T-cell (primary cell): ENCODE measurements around the gene PARP3. TPM values are rescaled to one million over a fixed set of nuclear protein-coding genes. Genes with fewer than 3 reads are reported as not detected.

Experiments
- ATAC-seq, 4 experiments: fragments of 200-7000 bp in 3 of 4; fragments of 150-1000 bp in 1 of 4; cut with Tn5 transposase; replicated peaks in 1 of 4; 1 replicate in 3 of 4; 2 replicates in 1 of 4; pipeline ENCODE4 v1.10.0; 2021; ENCODE audit warnings: moderate library complexity in 3 of 4, mild to moderate bottlenecking in 2 of 4, moderate number of reproducible peaks in 1 of 4
- CTCF ChIA-PET, 2 donors: fragments of 300-600 bp; sonication (Branson Sonifier 250); formaldehyde crosslinking; loops; one replicate each; lab custom pipeline; 2022; ENCODE audit warnings: antibody characterized with exemption in 2 of 2; lab: Charles Lee
- POLR2A ChIA-PET, 2 donors: fragments of 300-600 bp; sonication (Branson Sonifier 250); formaldehyde crosslinking; loops; one replicate each; lab custom pipeline; 2022; ENCODE audit warnings: antibody characterized with exemption in 2 of 2; lab: Charles Lee
- DNase-seq, 35 experiments: peaks; one replicate each; pipeline versions ENCODE4 v3.0.0 to v3.0.0-alpha.2; 2013 to 2023
- H3K27ac ChIP-seq: one replicate; pipeline ENCODE4 v1.5.1; 2013; ENCODE audit warnings: low read length
- H3K27me3 ChIP-seq, 2 experiments: replicated peaks in 1 of 2; 1 replicate in 1 of 2; 2 replicates in 1 of 2; pipeline versions ENCODE4 v1.6.1 to v1.7.0; 2013; ENCODE audit warnings: low read length in 1 of 2, mixed read lengths in 1 of 2; ENCODE audit not compliant: control insufficient read depth in 2 of 2, insufficient read depth in 2 of 2; ENCODE audit errors: extremely low read depth in 1 of 2
- H3K36me3 ChIP-seq, 2 donors: 1 replicate in 1 of 2; 2 replicates in 1 of 2; pipeline versions ENCODE4 v1.6.1 to v1.7.0; 2013; ENCODE audit warnings: low read length in 1 of 2; ENCODE audit not compliant: control insufficient read depth in 2 of 2, insufficient read depth in 1 of 2; ENCODE audit errors: extremely low read depth in 1 of 2
- H3K4me1 ChIP-seq, 2 experiments: 1 replicate in 1 of 2; 2 replicates in 1 of 2; pipeline versions ENCODE4 v1.6.1 to v1.7.0; 2013; ENCODE audit warnings: low read length in 2 of 2, mixed read lengths in 1 of 2; ENCODE audit not compliant: insufficient read depth in 2 of 2, control insufficient read depth in 1 of 2; ENCODE audit errors: extremely low read depth in 1 of 2
- H3K4me3 ChIP-seq, 2 donors: 1 replicate in 1 of 2; 2 replicates in 1 of 2; pipeline versions ENCODE4 v1.5.1 to v1.7.0; 2013; ENCODE audit warnings: mild to moderate bottlenecking in 2 of 2, low read length in 1 of 2, moderate library complexity in 1 of 2; ENCODE audit not compliant: control insufficient read depth in 1 of 2; ENCODE audit errors: extremely low read depth in 1 of 2
- H3K9me3 ChIP-seq: 2 replicates; pipeline ENCODE4 v1.7.0; 2013
- H3K27ac Mint-ChIP-seq, 2 donors: one replicate each; pipeline ENCODE4 v1.8.0; 2020 to 2021; ENCODE audit warnings: mild to moderate bottlenecking in 2 of 2, mixed read lengths in 2 of 2
- H3K27me3 Mint-ChIP-seq, 2 donors: one replicate each; pipeline ENCODE4 v1.8.0; 2021 to 2022; ENCODE audit warnings: mixed read lengths in 2 of 2
- H3K36me3 Mint-ChIP-seq: one replicate; pipeline ENCODE4 v1.8.0; 2021; ENCODE audit warnings: mixed read lengths
- H3K4me1 Mint-ChIP-seq, 3 donors: one replicate each; pipeline ENCODE4 v1.8.0; 2020 to 2022; ENCODE audit warnings: mixed read lengths in 3 of 3, mild to moderate bottlenecking in 1 of 3
- H3K4me3 Mint-ChIP-seq, 3 donors: one replicate each; pipeline ENCODE4 v1.8.0; 2020 to 2022; ENCODE audit warnings: mild to moderate bottlenecking in 3 of 3, mixed read lengths in 3 of 3, moderate library complexity in 3 of 3
- H3K9me3 Mint-ChIP-seq, 3 donors: one replicate each; pipeline ENCODE4 v1.8.0; 2020 to 2022; ENCODE audit warnings: mixed read lengths in 3 of 3
- WGBS: methylation state at CpG from one replicate; pipeline ENCODE4 v1.1.5; 2013; ENCODE audit warnings: missing lambda C conversion rate; ENCODE audit not compliant: insufficient coverage; 5-methylcytosine and 5-hydroxymethylcytosine counted together
- total RNA-seq, 35 experiments: library from RNA in 6 of 35; stranded (reverse) in 6 of 35; fragments of 120-200 nt in 1 of 35; gene quantifications; one replicate each; pipeline versions ENCODE4 v1.2.1 to v1.2.4 and lab custom pipeline; 2013 to 2026

Gene PARP3
- total RNA-seq, 5 donors from 2014 or later (not counting 1 experiment from before 2014, with no cell fraction given), result 8.7 to 16.3 (median 12.4) TPM

GRCh38 chr3:51943451-51944391 is 1.6 kb downstream of the PARP3 start:
- H3K36me3 Mint-ChIP-seq, result peaks cover 8% of the 10 kb centered on the region
- H3K27ac Mint-ChIP-seq, result peak overlapping the region in 1 of 2 donors; percentile 87
- Histone ChIP-seq H3K4me1 (peaks cover 6 to 34% of the 10 kb centered on the region in 2 experiments), H3K4me3 (no peak overlapping the region), H3K36me3 (peaks cover 3 to 4% of the 10 kb centered on the region in 2 donors), H3K9me3 (no peaks in the 10 kb centered on the region), H3K27ac (no peak overlapping the region), H3K27me3 (no peaks in the 10 kb centered on the region)
- peak in 1 of 35 experiments; percentile 6 for DNase-seq
- H3K9me3 Mint-ChIP-seq, result no peaks in the 10 kb centered on the region
- WGBS, result 97% methylated on average over 16 of the region's 21 CpGs
- ChIA-PET CTCF (no interaction called here), POLR2A (interaction anchor here in 1 of 2 donors (0.6 kb wide), 1 partner anchor 193 kb away, joined by 9 read pairs; no protein-coding TSS in a partner anchor)
- H3K4me1 Mint-ChIP-seq, result peaks cover 36 to 41% (median 38%) of the 10 kb centered on the region in 3 donors
- ATAC-seq, result no peak
- peak overlapping the region; percentile 21 to 92 (median 37) for H3K4me3 Mint-ChIP-seq
- H3K27me3 Mint-ChIP-seq, result no peaks in the 10 kb centered on the region

GRCh38 chr3:51944451-51945021 is 2.4 kb downstream of the PARP3 start:
- Histone ChIP-seq H3K27me3 (no peaks in the 10 kb centered on the region), H3K27ac (no peak overlapping the region), H3K4me3 (no peak overlapping the region), H3K4me1 (peaks cover 6 to 34% of the 10 kb centered on the region in 2 experiments), H3K36me3 (no peaks in the 10 kb centered on the region), H3K9me3 (no peaks in the 10 kb centered on the region)
- ATAC-seq (no peak), DNase-seq (no peak)
- Mint-ChIP-seq H3K27ac (no peak overlapping the region), H3K4me1 (peaks cover 31 to 35% (median 33%) of the 10 kb centered on the region in 3 donors), H3K9me3 (no peaks in the 10 kb centered on the region), H3K36me3 (peaks cover 5% of the 10 kb centered on the region), H3K27me3 (no peaks in the 10 kb centered on the region), H3K4me3 (peak overlapping the region in 1 of 3 donors; percentile 37)
- 84% methylated on average over 8 of the region's 11 CpGs for WGBS
- ChIA-PET POLR2A (no interaction called here), CTCF (no interaction called here)

- Histone ChIP-seq H3K27me3 (no peaks in the 10 kb centered on the region), H3K27ac (no peak overlapping the region), H3K9me3 (no peaks in the 10 kb centered on the region), H3K36me3 (no peaks in the 10 kb centered on the region), H3K4me1 (peaks cover 6 to 29% of the 10 kb centered on the region in 2 experiments), H3K4me3 (no peak overlapping the region)
- ChIA-PET POLR2A (no interaction called here), CTCF (interaction anchor here in 1 of 2 donors (0.5 kb wide), 1 partner anchor 56 kb away, joined by 3 read pairs; no protein-coding TSS in a partner anchor)
- Mint-ChIP-seq H3K27ac (no peak overlapping the region), H3K36me3 (peaks cover 5% of the 10 kb centered on the region), H3K4me1 (peaks cover 25 to 30% (median 28%) of the 10 kb centered on the region in 3 donors), H3K4me3 (no peak overlapping the region), H3K27me3 (no peaks in the 10 kb centered on the region), H3K9me3 (no peaks in the 10 kb centered on the region)
- ATAC-seq (no peak), DNase-seq (no peak)
- 95% methylated on average over 16 of the region's 18 CpGs for WGBS
Measured at GRCh38 chr3:51945031-51945840, 3.1 kb downstream of the PARP3 start.

GRCh38 chr3:51945926-51946705 is 4.0 kb downstream of the PARP3 start:
- no peaks in the 10 kb centered on the region for H3K27me3 ChIP-seq
- H3K4me1 ChIP-seq, result peaks cover 1 to 21% of the 10 kb centered on the region in 2 experiments
- Mint-ChIP-seq H3K4me3 (no peak overlapping the region), H3K36me3 (peaks cover 5% of the 10 kb centered on the region), H3K27ac (no peak overlapping the region), H3K4me1 (peaks cover 17 to 21% (median 19%) of the 10 kb centered on the region in 3 donors), H3K27me3 (no peaks in the 10 kb centered on the region), H3K9me3 (no peaks in the 10 kb centered on the region)
- no peaks in the 10 kb centered on the region for H3K9me3 ChIP-seq
- H3K27ac ChIP-seq, result no peak overlapping the region
- 95% methylated on average over 13 of the region's 14 CpGs for WGBS
- H3K36me3 ChIP-seq, result no peaks in the 10 kb centered on the region
- POLR2A ChIA-PET, result no interaction called here
- no peak overlapping the region for H3K4me3 ChIP-seq
- DNase-seq (no peak), ATAC-seq (no peak)
- CTCF ChIA-PET, result interaction anchor here in 1 of 2 donors (0.9 kb wide), 1 partner anchor 11 kb away, joined by 3 read pairs; no protein-coding TSS in a partner anchor

- Histone ChIP-seq H3K27me3 (no peaks in the 10 kb centered on the region), H3K36me3 (no peaks in the 10 kb centered on the region), H3K9me3 (no peaks in the 10 kb centered on the region), H3K4me1 (peaks cover 0 to 16% of the 10 kb centered on the region in 2 experiments), H3K27ac (no peak overlapping the region), H3K4me3 (no peak overlapping the region)
- Mint-ChIP-seq H3K4me3 (no peak overlapping the region), H3K27ac (no peak overlapping the region), H3K9me3 (no peaks in the 10 kb centered on the region), H3K4me1 (peaks cover 12 to 17% (median 13%) of the 10 kb centered on the region in 3 donors), H3K36me3 (peaks cover 5% of the 10 kb centered on the region), H3K27me3 (no peaks in the 10 kb centered on the region)
- CTCF ChIA-PET, result interaction anchor here in 1 of 2 donors (0.9 kb wide), 1 partner anchor 10 kb away, joined by 3 read pairs; no protein-coding TSS in a partner anchor
- POLR2A ChIA-PET, result no interaction called here
- ATAC-seq (no peak), DNase-seq (no peak)
- 80% methylated on average over 1 of the region's 4 CpGs for WGBS
Measured at GRCh38 chr3:51946796-51947195, 4.6 kb downstream of the PARP3 start.
